Erythroblast (primary cell): Measurements from ENCODE around the gene ZNF423.

Source experiments
- DNase-seq, 2 experiments: peaks; one replicate each; lab custom pipeline; 2025; lab: John Stamatoyannopoulos, UW
- GATA1 ChIP-seq: IDR thresholded peaks from 2 replicates; pipeline ENCODE4 v1.6.1; 2011; ENCODE audit warnings: low read depth, mild to moderate bottlenecking, control low read depth, low read length, moderate library complexity
- POLR2A ChIP-seq: IDR thresholded peaks from 2 replicates; pipeline ENCODE4 v1.6.1; 2011; ENCODE audit warnings: mild to moderate bottlenecking, low read length

The ZNF423 gene

DNA sequence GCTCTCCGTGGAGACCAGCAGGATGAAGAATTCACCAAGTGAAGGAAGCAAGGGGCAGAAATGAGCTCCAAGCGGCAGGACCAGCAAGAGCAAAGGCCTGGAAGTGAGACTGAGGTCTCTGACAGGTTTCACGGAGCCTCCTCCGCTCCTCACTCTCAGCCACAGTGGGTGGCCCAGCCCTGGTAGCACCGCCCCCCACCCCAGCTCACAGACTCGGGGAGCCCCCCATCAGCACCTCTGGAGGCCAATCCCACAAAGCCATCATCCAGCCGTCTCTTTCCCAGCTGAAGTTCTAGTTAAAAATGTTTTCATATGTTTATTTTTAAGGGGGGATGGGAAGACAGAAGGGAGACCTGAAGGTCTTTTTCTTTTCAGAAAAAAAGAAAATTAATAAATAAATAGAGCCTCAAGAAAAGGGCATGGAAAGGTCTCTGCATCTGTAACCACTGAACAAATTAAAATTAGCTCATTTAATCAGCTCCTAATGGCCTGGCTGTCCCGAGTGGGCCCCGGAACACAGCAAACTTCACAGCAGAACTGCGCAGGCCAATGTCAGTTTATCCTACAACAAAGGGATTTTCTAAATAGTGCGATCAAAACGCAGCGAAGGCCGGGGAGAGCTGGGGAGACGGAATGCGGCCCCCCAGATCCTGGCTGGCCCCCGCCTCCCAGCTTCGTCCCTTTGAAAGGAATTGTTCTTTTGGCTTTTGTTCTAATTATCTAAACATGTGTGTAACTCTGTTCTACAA, 190.3 kb downstream of the ZNF423 start:
- TF ChIP-seq GATA1 = no peak
- no peak for TF ChIP-seq POLR2A
- no peak for DNase-seq

DNA sequence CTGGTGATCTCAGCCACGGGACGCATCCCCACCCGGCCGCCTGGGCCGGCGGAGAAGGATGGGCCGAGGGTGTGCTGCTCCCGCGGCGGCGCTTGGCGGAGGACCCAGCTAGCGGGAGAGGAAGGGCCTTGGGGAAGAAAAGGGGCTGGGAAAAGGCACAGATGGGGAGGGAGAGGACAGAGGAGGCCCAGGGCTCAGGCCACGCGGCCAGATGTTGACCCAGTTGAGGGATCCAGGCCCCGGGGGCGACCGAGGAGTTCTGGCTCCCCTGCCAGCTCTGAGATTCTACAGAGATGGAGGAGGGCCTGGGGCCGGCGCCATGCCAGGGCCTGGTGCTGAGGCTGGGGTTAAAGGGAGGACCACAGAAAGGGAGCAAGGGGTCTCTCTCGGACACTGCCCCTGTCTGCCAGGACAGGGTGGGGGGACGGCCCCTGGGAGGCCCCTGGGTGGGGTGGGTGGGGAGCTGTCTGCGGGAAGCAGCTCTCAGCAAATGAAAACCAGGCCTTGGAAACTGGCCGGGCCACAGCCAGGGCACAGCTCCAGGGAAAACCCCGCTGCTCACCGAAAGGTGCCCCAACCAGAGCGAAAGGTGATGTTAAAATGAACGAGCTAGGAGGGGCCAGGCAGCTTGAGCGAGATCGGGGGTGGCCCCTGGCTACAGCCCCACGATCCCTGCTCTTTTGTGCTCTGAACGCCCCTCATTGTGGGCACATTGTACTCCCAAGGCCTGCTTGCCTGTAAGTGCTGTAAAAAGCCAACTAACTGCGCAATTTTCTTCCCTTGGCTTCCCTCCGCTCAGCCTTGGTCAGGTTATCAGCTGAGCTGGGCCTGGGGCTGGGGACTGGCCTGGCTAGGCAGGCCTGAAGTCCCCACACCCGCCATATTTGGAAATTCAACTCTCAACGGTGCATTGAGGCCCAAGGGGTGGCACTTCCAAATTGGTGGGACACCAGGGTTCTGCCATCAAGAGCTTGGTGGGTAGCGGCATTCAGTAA, 191.4 kb downstream of the ZNF423 start:
- TF ChIP-seq GATA1 (no peak), POLR2A (no peak)
- no peak for DNase-seq

DNA sequence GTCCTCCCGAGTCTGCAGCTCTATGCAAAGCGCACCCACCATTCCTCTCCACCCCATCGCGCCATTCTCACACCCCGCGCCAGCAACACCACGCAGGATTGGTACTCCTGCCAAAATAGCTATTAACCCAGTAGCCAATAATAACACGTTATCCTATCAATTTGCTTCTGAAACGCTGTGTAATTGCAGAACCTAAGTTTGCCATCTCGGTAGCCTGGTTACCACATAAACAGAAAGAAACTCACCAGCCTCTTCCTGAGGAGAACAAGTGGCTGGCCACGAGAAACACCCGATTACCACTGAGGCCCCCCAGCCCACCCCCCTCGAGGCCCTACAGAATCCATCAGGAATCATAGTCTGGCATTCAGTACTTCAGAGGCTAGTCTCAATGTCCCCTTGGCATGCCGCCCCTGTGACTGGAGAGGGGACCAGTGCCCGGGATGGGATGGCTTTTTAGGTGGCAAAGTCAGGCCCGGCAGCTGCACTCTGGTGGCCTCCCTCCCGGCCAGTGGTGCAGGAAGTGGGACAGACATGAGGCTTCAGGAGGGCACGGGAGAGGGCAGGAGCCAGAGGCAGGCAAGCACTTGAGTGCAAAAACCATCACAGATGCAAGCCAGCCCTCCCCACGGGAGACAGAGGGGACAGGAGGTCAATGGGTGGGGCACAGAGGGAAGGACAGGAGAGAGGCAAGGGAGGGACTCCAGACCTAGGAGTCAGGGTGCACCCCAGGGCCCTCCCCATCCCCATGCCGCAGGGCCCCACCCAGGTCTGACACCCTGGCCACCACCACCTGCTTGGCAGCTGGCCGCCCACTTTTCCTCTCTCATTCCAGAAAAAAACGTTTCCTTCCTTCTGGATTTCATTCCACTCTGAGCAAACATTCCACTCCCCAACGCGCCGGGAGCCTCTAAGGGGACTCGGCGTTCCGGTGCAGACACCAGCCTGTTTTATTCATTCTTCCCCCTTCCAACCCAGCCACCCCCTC, 192.5 kb downstream of the ZNF423 start:
- no peak for DNase-seq
- TF ChIP-seq GATA1 (no peak), POLR2A (no peak)

DNA sequence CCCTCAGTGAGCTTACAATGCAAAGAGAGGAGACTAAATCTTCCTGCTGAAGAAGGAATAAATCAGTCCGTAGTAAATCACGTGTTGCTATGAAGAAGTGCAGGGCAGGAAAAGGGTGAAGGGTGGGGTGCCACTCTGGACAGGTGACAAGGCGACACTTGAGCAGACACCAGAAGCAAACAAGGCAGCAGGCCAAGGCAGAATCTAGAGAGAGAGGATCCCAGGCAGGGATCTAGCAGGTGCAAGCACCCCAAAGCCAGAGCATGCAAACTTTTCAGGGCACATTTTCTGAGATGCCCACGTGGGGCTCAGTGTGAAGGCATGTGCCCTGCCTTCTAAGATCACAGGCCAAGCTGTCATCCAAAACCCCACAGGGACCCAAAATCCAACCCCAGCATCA, 193.3 kb downstream of the ZNF423 start:
- no peak for DNase-seq
- TF ChIP-seq POLR2A (no peak), GATA1 (no peak)

DNA sequence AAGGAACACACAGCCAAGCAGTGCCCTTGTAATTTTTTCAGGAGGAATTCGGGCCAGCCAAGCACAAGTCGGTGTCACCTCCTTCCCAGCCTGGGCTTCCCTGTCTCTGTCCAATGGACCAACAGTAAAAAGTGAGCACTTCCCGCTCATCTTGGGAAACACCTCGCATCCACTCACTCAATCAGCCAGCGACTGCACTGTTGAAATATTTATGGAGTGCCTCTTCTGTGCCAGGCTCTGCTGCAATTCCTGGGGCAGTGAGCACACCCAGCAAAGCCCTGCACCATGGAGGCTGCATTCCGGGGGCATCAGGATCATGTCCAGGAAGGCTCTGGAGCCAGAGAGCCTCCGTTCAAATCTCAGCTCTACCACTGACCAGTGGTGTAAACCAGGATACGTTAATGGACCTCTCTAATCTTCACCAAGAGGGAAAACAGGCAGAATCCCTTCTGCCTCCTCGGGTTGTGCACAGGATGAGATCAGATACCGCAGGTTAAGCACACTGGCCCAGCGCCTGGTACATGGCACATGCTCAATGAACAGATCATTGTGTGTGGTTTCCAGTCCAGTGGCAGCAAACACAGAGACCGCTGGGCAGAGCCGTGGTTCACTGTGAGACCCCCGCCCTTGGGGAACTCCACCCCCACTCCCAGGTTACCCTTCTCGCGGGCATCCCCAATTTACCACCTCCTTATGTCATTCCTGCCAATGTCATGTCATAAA, 194.3 kb downstream of the ZNF423 start:
- DNase-seq = no peak
- no peak for TF ChIP-seq GATA1
- TF ChIP-seq POLR2A = no peak

DNA sequence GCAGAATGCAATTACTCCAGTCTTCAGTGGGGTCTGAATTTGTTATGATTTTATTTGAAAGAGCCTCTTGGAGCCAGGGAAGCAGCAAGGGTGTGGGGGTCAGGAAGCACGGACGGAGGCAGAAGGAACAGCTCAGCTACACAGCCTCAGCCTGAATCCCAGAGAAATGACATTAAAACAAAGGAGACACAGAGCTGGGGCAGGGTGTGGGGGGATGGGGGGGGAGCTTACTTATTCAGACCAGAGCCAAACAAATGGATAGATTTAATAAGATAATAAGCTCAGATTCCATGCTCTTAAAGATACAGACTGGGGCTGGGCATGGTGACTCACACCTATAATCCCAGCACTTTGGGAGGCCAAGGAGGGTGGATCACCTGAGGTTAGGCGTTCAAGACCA, 195.3 kb downstream of the ZNF423 start:
- no peak for TF ChIP-seq POLR2A
- no peak for TF ChIP-seq GATA1
- no peak for DNase-seq

DNA sequence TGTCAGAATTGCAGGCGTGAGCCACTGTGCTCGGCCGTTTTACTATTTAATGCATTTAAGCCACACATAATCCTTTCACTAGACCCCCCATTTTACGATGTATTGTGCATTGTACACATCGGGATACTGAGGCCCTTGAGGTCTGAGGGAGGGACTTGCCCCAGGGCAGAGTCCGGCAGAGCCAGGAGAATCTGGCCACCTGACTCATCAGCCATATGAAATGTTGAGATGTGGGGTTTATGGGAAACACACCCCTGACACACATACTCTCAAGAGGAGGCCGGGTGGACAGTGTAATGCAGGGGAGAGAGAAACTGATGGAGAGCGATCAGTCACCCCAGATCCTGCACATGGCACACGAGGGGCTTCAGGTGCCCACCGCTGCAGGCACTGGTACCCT, 196.6 kb downstream of the ZNF423 start:
- TF ChIP-seq POLR2A (no peak), GATA1 (no peak)
- no peak for DNase-seq

DNA sequence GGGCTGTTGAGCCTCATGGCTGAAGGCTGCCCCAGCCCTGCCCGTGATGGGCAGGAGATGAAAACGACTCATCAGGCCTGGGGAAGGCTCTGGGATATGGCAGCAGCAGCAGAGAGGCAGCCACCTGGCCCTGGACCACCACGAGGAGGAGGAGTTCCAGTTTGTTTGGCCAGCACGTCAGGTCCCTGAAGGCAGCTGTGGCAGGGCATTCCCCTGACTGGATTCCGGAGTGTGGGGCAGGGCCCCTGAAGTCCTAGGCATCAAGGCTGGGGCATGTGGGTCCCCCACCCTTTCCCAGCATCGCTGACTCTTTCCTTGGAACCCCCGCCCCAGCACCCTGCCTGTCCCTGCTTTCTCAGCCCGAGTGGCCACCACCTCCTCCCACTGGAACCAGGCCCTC, 197.4 kb downstream of the ZNF423 start:
- DNase-seq = no peak
- TF ChIP-seq GATA1 (no peak), POLR2A (no peak)

DNA sequence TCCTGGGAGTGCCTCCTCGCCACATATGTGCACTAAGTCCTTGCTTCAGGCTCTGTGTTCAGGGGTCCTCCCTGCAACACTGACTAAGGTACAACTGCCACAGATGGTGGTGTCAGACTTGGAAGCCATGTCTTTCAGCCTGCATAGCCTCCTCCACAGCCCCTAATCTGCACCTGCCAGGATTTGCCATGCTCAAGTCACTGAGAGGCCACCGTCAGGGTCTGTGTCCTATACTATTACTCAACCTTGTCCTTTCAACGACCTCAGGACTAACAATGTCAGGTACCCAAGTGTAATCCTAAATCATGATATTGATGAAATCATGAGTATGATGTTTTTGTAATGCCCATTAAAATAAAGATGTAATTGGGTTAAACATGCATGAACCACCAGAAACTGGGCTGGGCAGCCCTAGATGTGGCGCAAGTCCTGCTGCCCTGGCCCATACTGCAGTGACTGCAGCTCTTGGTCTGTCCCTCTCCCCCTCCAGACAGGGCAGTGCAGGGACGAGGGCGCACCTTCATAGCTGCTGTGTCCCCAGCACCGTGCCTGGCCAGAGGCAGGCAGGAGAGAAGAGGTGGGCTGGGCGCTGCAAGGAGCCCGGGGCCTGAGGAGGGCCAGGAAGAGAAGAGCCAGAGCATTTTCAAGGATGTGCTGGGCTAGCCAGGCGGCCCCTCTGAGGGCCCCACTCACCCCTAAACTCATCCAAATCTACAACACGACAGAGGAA, 198.0 kb downstream of the ZNF423 start:
- TF ChIP-seq POLR2A = no peak
- no peak for TF ChIP-seq GATA1
- DNase-seq = no peak

DNA sequence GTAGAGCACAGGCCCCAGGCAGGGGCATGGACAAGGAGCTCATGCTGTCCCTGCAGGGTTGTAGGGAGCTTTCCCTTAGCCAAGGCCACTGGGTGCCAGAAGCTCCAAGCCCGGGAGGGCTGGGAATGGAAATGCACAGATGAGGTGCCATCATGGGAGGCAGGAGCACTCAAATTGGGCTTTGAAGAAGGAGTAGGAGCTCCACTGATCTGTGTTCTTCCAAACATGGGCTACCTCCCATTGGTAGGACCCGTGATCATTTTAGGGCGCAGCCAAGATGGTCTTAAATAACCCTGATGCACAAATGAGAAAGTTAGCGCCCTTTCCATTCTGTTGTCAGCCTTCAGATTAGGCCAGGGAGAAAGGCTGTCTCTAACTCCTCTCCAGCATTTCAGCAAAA, 201.5 kb downstream of the ZNF423 start:
- no peak for DNase-seq
- TF ChIP-seq POLR2A (no peak), GATA1 (no peak)

DNA sequence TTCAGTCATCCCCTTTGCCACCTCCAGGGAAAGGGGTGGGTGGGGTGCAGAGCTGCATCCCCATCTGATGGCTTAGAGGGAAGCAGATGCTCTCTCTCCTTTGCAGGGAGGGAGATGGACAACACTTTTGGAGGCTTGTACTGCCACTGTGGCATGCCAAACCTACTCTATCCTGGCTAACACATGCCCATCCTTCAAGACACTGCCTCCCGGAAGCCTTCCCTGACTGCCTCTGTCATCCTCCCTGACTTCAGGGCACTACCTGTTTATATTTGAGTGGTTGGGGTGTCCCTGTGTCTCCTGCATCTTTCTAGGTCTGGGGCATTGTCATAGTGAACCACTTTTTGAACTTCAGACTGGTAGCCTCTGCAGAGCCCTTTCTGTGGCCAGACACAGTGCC, 202.3 kb downstream of the ZNF423 start:
- TF ChIP-seq POLR2A = no peak
- TF ChIP-seq GATA1 = no peak
- no peak for DNase-seq

DNA sequence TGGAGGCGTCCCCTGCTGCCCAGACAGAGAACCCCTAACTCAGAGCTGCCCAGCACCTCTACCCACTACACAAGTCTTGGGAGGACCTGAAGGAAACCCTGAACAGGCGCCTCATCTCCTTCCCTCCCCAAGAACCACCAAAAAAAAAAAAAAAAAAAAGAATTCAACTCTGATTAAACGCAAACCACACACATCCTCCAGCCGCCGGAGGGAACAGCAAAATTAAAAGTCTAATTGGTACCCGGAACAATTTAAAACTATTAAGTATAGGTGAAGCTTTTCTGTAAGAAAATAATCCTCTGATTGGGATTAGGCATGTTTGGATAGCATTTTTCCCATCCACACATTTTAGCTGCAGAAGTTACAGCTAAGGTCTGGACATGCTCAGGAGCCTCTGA, 202.7 kb downstream of the ZNF423 start:
- DNase-seq = no peak
- no peak for TF ChIP-seq POLR2A
- no peak for TF ChIP-seq GATA1
